Measurements from ENCODE around the gene ATP8B2. TPM values are rescaled to one million over a fixed set of nuclear protein-coding genes. Genes with fewer than 3 reads are reported as not detected.
A peak's percentile ranks its signal among the peaks of the same experiment; 100 is the strongest.

The ATP8B2 gene
- total RNA-seq, 4 donors from 2014 or later, result 61.6 to 106 (median 76.4) TPM

- Histone ChIP-seq H3K4me1 (peaks cover 31 to 33% of the 10 kb centered on the region in 2 donors), H3K4me3 (replicated peaks in 1 of 3) (peak overlapping the region in 2 of 3 donors; percentile 18 to 33), H3K36me3 (peaks cover 6 to 19% of the 10 kb centered on the region in 2 donors), H3K27ac (peak overlapping the region; percentile 63 to 85 (median 83)), H3K9me3 (no peaks in the 10 kb centered on the region), H3K27me3 (no peaks in the 10 kb centered on the region)
- 42% methylated on average over 5 of the region's 5 CpGs for WGBS, 2 donors
- no peak for TF ChIP-seq POLR2A (IDR thresholded peaks at IDR 0.05)
- TF ChIP-seq, protein P1, sequence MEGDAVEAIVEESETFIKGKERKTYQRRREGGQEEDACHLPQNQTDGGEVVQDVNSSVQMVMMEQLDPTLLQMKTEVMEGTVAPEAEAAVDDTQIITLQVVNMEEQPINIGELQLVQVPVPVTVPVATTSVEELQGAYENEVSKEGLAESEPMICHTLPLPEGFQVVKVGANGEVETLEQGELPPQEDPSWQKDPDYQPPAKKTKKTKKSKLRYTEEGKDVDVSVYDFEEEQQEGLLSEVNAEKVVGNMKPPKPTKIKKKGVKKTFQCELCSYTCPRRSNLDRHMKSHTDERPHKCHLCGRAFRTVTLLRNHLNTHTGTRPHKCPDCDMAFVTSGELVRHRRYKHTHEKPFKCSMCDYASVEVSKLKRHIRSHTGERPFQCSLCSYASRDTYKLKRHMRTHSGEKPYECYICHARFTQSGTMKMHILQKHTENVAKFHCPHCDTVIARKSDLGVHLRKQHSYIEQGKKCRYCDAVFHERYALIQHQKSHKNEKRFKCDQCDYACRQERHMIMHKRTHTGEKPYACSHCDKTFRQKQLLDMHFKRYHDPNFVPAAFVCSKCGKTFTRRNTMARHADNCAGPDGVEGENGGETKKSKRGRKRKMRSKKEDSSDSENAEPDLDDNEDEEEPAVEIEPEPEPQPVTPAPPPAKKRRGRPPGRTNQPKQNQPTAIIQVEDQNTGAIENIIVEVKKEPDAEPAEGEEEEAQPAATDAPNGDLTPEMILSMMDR (IDR thresholded peaks at IDR 0.05), result no peak
- peak; percentile 16 to 22 for DNase-seq
- intact Hi-C loops (cut with DNase I), result no loop called here
Measured at GRCh38 chr1:154327466-154328317, 2.4 kb downstream of the ATP8B2 start.

GRCh38 chr1:154328318-154329151 is 3.2 kb downstream of the ATP8B2 start:
- H3K27me3 ChIP-seq, result no peaks in the 10 kb centered on the region
- intact Hi-C loops (cut with DNase I), result no loop called here
- peak overlapping the region; percentile 63 to 83 (median 63) for H3K27ac ChIP-seq
- WGBS, 2 donors, result 8 to 12% methylated on average over 13 to 22 of the region's 76 CpGs
- H3K4me1 ChIP-seq, result peaks cover 31 to 33% of the 10 kb centered on the region in 2 donors
- peak overlapping the region in 2 of 3 donors; percentile 18 to 33 for H3K4me3 ChIP-seq (replicated peaks in 1 of 3)
- DNase-seq, result peak; percentile 90 to 91
- H3K36me3 ChIP-seq, result peaks cover 6 to 19% of the 10 kb centered on the region in 2 donors
- no peaks in the 10 kb centered on the region for H3K9me3 ChIP-seq
- TF ChIP-seq, protein P1 (IDR thresholded peaks at IDR 0.05), result no peak
- peak in 1 of 2 donors; percentile 60 for TF ChIP-seq POLR2A (IDR thresholded peaks at IDR 0.05)

GRCh38 chr1:154329152-154329521 is 3.8 kb downstream of the ATP8B2 start:
- Histone ChIP-seq H3K27me3 (no peaks in the 10 kb centered on the region), H3K4me3 (replicated peaks in 1 of 3) (peak overlapping the region in 1 of 3 donors; percentile 33), H3K9me3 (no peaks in the 10 kb centered on the region), H3K27ac (peak overlapping the region; percentile 34 to 83 (median 58)), H3K36me3 (peaks cover 6 to 19% of the 10 kb centered on the region in 2 donors), H3K4me1 (peaks cover 35 to 37% of the 10 kb centered on the region in 2 donors)
- intact Hi-C loops (cut with DNase I), result no loop called here
- TF ChIP-seq POLR2A (IDR thresholded peaks at IDR 0.05), result no peak
- TF ChIP-seq, protein P1 (IDR thresholded peaks at IDR 0.05), result peak in 1 of 6 experiments; percentile 19
- DNase-seq, result peak in 1 of 2 donors; percentile 8
- 76 to 82% methylated on average over 5 to 6 of the region's 6 CpGs for WGBS, 2 donors

- Histone ChIP-seq H3K9me3 (no peaks in the 10 kb centered on the region), H3K27ac (no peak overlapping the region), H3K4me3 (replicated peaks in 1 of 3) (no peak overlapping the region), H3K4me1 (peaks cover 40 to 41% of the 10 kb centered on the region in 2 donors), H3K36me3 (peaks cover 6 to 19% of the 10 kb centered on the region in 2 donors), H3K27me3 (no peaks in the 10 kb centered on the region)
- intact Hi-C loops (cut with DNase I), result no loop called here
- no peak for TF ChIP-seq POLR2A (IDR thresholded peaks at IDR 0.05)
- TF ChIP-seq, protein P1 (IDR thresholded peaks at IDR 0.05), result no peak
- 77 to 86% methylated on average over 7 of the region's 7 CpGs for WGBS, 2 donors
- DNase-seq, result no peak
Measured at GRCh38 chr1:154329551-154330131, 4.3 kb downstream of the ATP8B2 start.

Measured in thyroid gland (tissue), 4 donors.